C1 segment of cervical spinal cord (tissue), 14 donors: Measurements from ENCODE around the gene ICE2.
"Not testable (repeated sequence)": the region's sequence is repeated elsewhere in the genome, so short reads cannot be mapped to it uniquely, and the experiment has no call there.

Source experiments
- DNase-seq, 14 donors: peaks; one replicate each; lab custom pipeline; 2025; lab: John Stamatoyannopoulos, UW

Gene ICE2

GRCh38 chr15:60444289-60444912 is 34.5 kb downstream of the ICE2 start:
- no peak for DNase-seq

GRCh38 chr15:60442763-60443162 is 36.2 kb downstream of the ICE2 start:
- DNase-seq: no peak

- no peak for DNase-seq
Measured at GRCh38 chr15:60442031-60442650, 36.8 kb downstream of the ICE2 start.

GRCh38 chr15:60441331-60441730 is 37.6 kb downstream of the ICE2 start:
- no peak for DNase-seq

DNA sequence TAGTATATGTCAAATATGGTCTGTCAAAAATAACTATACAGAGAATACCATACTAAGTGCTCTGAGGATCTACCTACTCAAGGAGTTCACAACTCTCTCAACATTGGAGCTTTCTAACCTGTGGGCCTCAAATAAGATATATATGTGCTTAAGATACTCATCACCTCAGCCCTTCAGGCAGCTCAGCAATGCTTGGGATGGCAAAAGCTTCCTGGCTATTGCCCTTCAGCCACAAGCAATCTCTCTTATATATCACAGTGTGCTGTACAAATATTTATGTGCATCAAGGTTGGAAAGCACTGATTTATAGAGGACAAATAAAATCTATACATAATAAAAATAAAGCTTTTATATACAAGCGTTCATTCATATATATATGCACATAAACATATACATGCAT is 40.3 kb downstream of the ICE2 start:
- DNase-seq: no peak

GRCh38 chr15:60428935-60429334 is 50.0 kb downstream of the ICE2 start:
- no peak for DNase-seq

DNA sequence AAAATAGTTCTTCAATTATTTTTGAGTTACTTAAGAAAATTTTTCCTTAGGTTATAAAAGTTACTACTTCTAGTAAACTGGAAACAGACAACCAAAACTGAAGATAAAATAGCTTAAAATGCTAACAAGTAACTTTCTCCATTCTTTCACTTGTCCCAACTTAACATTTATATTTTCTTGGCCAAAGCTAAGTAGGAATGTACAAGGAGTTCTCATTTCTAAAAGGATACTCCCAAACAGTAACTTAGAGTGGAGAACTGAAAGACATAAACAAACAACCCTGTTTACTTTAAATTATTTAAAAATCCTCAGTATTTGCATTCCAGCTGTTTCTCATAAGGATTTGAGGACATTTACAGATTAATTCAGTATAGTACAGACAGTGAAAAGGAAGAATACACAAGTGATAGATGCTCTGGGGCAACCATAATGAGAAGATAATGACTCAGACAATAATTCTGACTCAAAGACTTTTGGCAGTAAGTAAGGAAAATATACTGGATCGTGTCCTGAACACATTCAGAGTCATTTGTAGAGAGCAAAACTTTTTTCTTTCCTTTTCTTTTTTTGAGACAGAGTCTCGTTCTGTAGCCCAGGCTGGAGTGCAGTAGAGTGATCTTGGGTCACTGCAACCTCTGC is 52.0 kb downstream of the ICE2 start:
- DNase-seq: no peak

DNA sequence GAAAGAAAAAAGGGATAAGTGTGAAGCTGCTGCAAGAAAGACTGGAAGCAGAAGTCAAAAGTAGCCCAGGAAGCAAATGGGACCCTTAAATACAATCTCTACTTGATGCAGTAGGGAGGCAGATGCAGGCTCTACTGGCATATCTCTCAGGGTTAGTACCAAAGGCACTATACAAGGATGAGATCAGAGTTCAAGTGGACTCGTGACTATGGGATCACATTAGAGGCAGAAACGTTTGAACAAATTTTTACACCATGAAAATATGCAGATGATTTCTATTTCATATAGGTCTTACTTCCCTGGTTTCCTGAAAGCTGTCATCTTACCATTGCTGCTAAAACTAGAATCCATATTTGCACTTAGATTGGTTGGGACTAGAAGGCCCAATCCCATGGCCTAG is 53.5 kb downstream of the ICE2 start:
- no peak for DNase-seq

- no peak for DNase-seq
Measured at GRCh38 chr15:60424006-60424405, 54.9 kb downstream of the ICE2 start.

DNA sequence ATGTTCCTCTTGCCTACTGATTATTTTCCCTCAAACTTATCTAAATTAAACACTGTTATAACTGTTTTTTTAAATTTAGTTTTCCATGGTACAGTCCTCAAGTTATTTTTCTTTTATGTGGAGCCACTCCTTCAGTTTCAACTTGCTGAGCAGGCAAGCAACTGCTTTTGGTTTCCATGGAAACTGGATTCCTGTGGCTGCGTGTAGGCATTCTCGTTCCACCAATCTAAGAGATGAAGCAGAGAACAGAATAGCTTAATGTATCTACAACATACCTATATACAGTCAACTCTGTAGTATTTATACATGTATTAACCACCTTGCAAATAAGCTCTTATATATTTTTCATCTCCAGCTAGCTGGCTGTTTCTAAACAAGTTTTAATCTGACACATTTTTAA is 55.4 kb downstream of the ICE2 start:
- no peak for DNase-seq

GRCh38 chr15:60421544-60421943 is 57.4 kb downstream of the ICE2 start:
- no peak for DNase-seq

- no peak for DNase-seq
Measured at GRCh38 chr15:60420203-60420716, 58.7 kb downstream of the ICE2 start.

DNA sequence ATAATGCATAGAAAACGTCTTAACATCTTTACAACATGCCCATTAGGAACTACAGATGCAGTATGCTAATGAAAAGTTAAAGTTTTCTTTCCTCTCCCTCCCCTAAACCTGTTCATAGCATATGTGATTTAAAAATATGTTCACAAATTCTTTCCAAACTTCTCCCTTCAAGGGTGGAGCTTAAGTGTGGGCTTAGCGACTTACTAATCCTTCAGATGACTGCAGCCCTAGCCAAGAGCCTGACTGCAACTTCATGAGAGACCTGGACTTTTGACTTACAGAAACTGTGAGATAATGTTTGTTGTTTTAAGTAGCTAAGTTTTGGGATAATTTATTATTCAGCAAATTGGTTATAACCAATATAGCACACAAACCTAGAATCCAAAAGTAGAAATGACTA is 59.2 kb downstream of the ICE2 start:
- DNase-seq: no peak

DNA sequence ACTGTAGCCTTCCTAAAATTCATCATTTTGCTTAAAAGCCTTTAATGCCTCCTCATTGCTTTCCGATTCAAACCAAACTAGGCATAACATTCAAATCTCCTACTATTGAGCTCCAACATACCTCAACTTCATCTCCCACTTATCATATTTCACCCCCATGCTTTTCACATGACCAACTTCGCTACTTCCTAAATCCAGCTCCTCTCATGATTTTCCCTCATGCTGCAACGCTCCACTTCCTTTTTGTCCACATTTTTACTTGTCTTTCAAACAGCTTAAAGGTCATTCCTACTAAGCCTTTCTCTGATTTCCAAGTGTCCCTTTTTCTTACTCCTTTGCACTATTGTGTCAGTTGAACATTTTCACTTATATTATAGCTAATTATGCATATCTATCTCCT is 60.8 kb downstream of the ICE2 start:
- no peak for DNase-seq

DNA sequence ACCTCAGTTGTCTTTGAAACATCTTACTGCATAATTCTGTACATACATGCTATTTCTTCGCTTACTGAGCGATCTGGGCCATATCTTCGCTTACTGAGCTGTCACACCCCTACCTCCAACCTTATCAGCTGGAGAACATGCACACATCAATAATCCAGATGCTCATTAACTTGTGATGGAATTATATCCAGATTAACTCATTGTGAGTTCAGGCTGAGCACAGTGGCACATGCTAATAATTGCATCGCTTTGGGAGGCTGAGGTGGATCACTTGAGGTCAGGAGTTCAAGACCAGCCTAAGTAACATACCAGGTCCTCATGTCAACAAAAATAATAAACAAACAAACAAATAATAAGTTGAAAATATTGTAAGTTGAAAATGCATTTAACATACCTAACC is 61.8 kb downstream of the ICE2 start:
- DNase-seq: no peak

DNA sequence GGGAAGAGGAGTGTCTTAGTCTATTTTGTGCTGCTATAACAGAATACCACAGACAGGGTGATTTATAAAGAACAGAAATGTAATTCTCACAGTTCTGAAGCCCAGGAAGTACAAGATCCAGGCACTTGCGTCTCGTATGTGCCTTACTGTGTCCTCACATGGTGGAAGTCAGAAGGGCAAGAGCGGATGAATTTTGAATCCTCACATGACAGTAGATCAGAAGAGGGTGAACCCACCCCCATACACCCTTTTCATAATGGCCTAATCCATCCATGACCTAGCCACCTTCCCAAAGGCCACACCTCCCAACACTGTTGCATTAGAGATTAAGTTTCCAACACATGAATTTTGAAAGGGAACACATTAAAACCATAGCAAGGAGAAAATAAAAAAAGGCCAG is 62.5 kb downstream of the ICE2 start:
- DNase-seq: no peak

DNA sequence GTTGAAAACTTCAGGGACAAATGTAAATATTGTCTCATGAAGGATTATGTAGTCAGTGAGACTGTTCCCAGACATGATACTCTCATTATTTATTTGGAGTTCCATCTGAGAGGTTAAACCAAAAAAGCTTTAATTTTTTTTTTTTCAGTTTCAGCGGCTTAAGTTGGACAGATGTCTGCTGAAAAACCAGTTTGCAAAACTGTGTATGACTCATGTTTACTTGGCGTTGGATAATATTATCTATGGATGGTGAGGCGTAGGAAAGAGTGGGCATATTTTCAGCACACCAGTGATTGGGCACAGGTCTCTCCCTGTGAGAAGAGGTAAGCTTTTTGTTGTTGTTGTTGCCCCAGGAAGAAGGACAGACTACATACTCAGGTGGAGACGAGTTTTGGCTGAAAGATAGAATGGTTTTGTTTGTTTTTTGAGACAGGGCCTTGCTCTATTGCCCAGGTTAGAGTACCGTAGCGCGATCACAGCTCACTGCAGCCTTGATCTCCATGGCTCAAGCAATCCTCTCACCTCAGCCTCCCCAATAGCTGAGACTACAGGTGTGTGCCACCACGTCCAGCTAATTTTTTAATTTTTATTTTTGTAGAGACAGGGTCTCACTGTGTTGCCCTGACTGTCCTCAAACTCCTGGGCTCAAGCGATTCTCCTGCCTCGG is 64.8 kb downstream of the ICE2 start:
- DNase-seq: no peak

DNA sequence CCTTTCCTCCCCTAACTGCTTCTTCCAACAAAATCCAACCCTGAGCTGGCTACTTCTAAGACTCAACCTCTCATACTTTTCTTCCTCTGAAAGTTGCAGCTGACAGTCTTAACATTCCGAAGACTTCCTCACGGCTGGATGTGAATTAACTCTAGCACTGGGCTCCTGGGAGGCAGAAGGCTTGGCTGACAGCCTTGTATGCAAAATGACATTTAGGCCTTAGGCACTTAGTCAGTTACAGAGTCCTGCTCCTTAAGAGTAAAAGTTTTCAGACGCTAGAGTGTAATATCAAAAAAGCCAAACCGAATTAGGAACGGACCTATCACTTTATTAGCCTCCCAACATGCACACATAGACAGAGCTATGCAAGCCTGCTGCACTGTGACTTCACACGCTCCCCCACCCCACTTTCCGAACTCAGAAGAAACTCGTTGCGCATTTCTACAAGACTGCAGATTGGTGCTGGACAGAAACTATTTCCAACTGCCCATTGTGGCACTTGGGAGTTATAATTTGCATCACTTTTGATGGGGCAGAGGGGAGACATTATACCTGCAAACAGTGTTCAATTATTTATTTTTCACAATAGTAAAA is 65.6 kb downstream of the ICE2 start:
- no peak for DNase-seq

- DNase-seq: not testable (repeated sequence)
Measured at GRCh38 chr15:60412807-60413206, 66.1 kb downstream of the ICE2 start.

DNA sequence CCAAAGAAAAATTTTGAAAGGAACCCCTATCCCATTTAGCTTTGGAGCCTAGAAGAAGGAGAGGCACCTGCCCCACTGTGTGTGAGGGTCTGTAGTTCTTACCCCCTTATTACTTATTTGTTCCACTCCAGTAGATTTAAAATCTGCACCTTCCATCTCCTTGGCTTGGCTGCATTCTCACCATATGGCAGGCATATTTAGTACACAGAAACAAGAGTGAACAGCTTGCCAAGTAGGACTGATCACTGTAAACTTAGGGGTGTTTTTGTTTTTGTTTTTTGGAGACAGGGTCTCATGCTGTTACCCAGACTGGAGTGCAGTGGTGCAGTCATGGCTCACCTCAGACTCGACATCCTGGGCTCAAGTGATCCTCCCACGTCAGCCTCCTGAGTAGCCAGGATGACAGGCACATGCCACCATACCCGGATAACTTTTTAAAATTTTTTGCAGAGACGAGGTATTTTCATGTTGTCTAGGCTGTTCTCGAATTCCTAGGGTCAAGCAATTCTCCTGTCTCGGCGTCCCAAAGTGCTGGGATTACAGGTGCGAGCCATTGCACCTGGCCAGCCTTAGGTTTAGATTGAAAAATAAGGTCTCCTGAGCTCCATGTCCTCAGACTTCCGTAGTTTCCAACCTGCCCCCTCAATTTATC is 67.0 kb downstream of the ICE2 start:
- no peak for DNase-seq

- not testable (repeated sequence) for DNase-seq
Measured at GRCh38 chr15:60410350-60410749, 68.6 kb downstream of the ICE2 start.
